RWPE2 (cell line): ENCODE measurements around the gene ZNF91.
"Not testable (repeated sequence)": the region's sequence is repeated elsewhere in the genome, so short reads cannot be mapped to it uniquely, and the experiment has no call there.

Experiments
- ATAC-seq: fragments of 200-7000 bp; cut with Tn5 transposase; 3 replicates; pipeline ENCODE4 v1.9.1; 2021; ENCODE audit warnings: low read depth
- DNase-seq: peaks from one replicate; pipeline ENCODE4 v3.0.0-alpha.2; 2020; ENCODE audit warnings: low spot score
- H3K27ac ChIP-seq: fragments of 450-650 bp; 2 replicates; pipeline ENCODE4 v1.5.1; 2017; ENCODE audit warnings: mild to moderate bottlenecking; ENCODE audit not compliant: poor library complexity, severe bottlenecking
- H3K27me3 ChIP-seq: fragments of 250-450 bp; sonication (Bioruptor Pico); 2 replicates; pipeline ENCODE4 v1.5.1; 2021; ENCODE audit warnings: mild to moderate bottlenecking, moderate library complexity; ENCODE audit not compliant: insufficient read depth, poor library complexity, severe bottlenecking
- H3K36me3 ChIP-seq: fragments of 250-450 bp; sonication (Bioruptor Pico); 2 replicates; pipeline ENCODE4 v1.5.1; 2020; ENCODE audit warnings: low read depth, mild to moderate bottlenecking, moderate library complexity
- H3K4me1 ChIP-seq: fragments of 250-450 bp; sonication (Bioruptor Pico); 2 replicates; pipeline ENCODE4 v1.5.1; 2021; ENCODE audit warnings: mild to moderate bottlenecking, moderate library complexity; ENCODE audit not compliant: insufficient read depth, poor library complexity, severe bottlenecking
- H3K4me3 ChIP-seq: fragments of 250-450 bp; sonication (Bioruptor Pico); 2 replicates; pipeline ENCODE4 v1.5.1; 2021; ENCODE audit warnings: mild to moderate bottlenecking, moderate library complexity; ENCODE audit not compliant: severe bottlenecking
- H3K9me3 ChIP-seq: fragments of 250-450 bp; sonication (Bioruptor Pico); 2 replicates; pipeline ENCODE4 v1.5.1; 2021; ENCODE audit warnings: mild to moderate bottlenecking, moderate library complexity; ENCODE audit not compliant: severe bottlenecking
- CTCF ChIP-seq: fragments of 450-650 bp; IDR thresholded peaks from one replicate; pipeline ENCODE4 v1.5.1; 2017; ENCODE audit warnings: mild to moderate bottlenecking, moderate library complexity; ENCODE audit not compliant: poor library complexity, severe bottlenecking

Gene ZNF91

GRCh38 chr19:23382955-23383354, 12.3 kb downstream of the ZNF91 start:
- Histone ChIP-seq H3K9me3 (peaks cover 51% of the 10 kb centered on the region), H3K27me3 (no peaks in the 10 kb centered on the region), H3K4me3 (no peak overlapping the region), H3K36me3 (peaks cover 99% of the 10 kb centered on the region), H3K4me1 (peaks cover 10% of the 10 kb centered on the region), H3K27ac (no peak overlapping the region)
- no peak for TF ChIP-seq CTCF
- ATAC-seq (no peak), DNase-seq (no peak)

GRCh38 chr19:23381114-23381513, 14.2 kb downstream of the ZNF91 start:
- H3K9me3 ChIP-seq = peaks cover 48% of the 10 kb centered on the region
- DNase-seq = no peak
- no peak for TF ChIP-seq CTCF
- no peaks in the 10 kb centered on the region for H3K27me3 ChIP-seq
- H3K4me1 ChIP-seq = peaks cover 10% of the 10 kb centered on the region
- peak; percentile 58 for ATAC-seq
- H3K4me3 ChIP-seq = no peak overlapping the region
- H3K36me3 ChIP-seq = peaks cover 96% of the 10 kb centered on the region
- H3K27ac ChIP-seq = no peak overlapping the region

- H3K27me3 ChIP-seq, DNase-seq, H3K4me3 ChIP-seq, ATAC-seq, H3K27ac ChIP-seq, H3K4me1 ChIP-seq: not testable (repeated sequence)
- H3K36me3 ChIP-seq = peaks cover 96% of the 10 kb centered on the region
- peaks cover 38% of the 10 kb centered on the region for H3K9me3 ChIP-seq
Measured at GRCh38 chr19:23379671-23380070, 15.6 kb downstream of the ZNF91 start.

- Histone ChIP-seq H3K4me1 (peaks cover 10% of the 10 kb centered on the region), H3K4me3 (no peak overlapping the region), H3K36me3 (peaks cover 96% of the 10 kb centered on the region), H3K9me3 (peaks cover 38% of the 10 kb centered on the region), H3K27me3 (no peaks in the 10 kb centered on the region), H3K27ac (no peak overlapping the region)
- no peak for DNase-seq
- no peak for ATAC-seq
- TF ChIP-seq CTCF = no peak
Measured at GRCh38 chr19:23378948-23379347, 16.3 kb downstream of the ZNF91 start.

- H3K27me3 ChIP-seq = no peaks in the 10 kb centered on the region
- H3K4me3 ChIP-seq = no peak overlapping the region
- H3K27ac ChIP-seq = no peak overlapping the region
- DNase-seq = no peak
- H3K36me3 ChIP-seq = peaks cover 94% of the 10 kb centered on the region
- peaks cover 27% of the 10 kb centered on the region for H3K9me3 ChIP-seq
- TF ChIP-seq CTCF = no peak
- ATAC-seq = no peak
- peaks cover 10% of the 10 kb centered on the region for H3K4me1 ChIP-seq
Measured at GRCh38 chr19:23377276-23377675, 18.0 kb downstream of the ZNF91 start.
